MM.1S (cell line): Measurements from ENCODE around the gene ZFP90.

Source experiments
- CTCF ChIP-seq: fragments of 300-600 bp; sonication (generic); IDR thresholded peaks from 2 replicates; pipeline ENCODE4 v1.5.1; 2016; ENCODE audit warnings: antibody characterized with exemption, low read length, mixed read lengths
- EZH2 ChIP-seq: fragments of 300-600 bp; sonication (generic); optimal IDR thresholded peaks from 2 replicates; pipeline ENCODE3; 2017; ENCODE audit warnings: low read depth, mild to moderate bottlenecking, antibody characterized with exemption, low read length, mixed read lengths
- EZH2phosphoT487 ChIP-seq: fragments of 300-600 bp; sonication (generic); IDR thresholded peaks from 2 replicates; pipeline ENCODE4 v1.6.1; 2018; ENCODE audit warnings: antibody characterized with exemption, low read length

GRCh38 chr16:68492151-68492542 lies 46.9 kb upstream of the ZFP90 start:
- TF ChIP-seq CTCF (no peak), EZH2 (no peak), EZH2phosphoT487 (no peak)
